Measurements from ENCODE around the gene DZIP1. TPM values are rescaled to one million over a fixed set of nuclear protein-coding genes. Genes with fewer than 3 reads are reported as not detected.

DZIP1 gene
- total RNA-seq, 1 experiment from 2014 or later: 31.0 TPM

- Mint-ChIP-seq H3K9me3 (no peaks in the 10 kb centered on the region), H3K36me3 (peaks cover 56% of the 10 kb centered on the region), H3K27ac (no peak overlapping the region), H3K27me3 (ENCODE audit: low read depth) (no peaks in the 10 kb centered on the region), H3K4me1 (peaks cover 6% of the 10 kb centered on the region), H3K4me3 (no peak overlapping the region)
- no peak for TF ChIP-seq NFYB (CRISPR knock-in tag; conservative IDR thresholded peaks at IDR 0.05; ENCODE audit: low read depth)
- no peak for TF ChIP-seq TEAD4 (CRISPR knock-in tag; IDR thresholded peaks at IDR 0.05)
- TF ChIP-seq PRRX2 (CRISPR knock-in tag; IDR thresholded peaks at IDR 0.05): no peak
- TF ChIP-seq FOXJ3 (CRISPR knock-in tag; IDR thresholded peaks at IDR 0.05; ENCODE audit: borderline replicate concordance): no peak
- no peak for TF ChIP-seq MYBL2 (CRISPR knock-in tag; IDR thresholded peaks at IDR 0.05)
- no peak for TF ChIP-seq MXD4 (CRISPR knock-in tag; IDR thresholded peaks at IDR 0.05; ENCODE audit: borderline replicate concordance)
- TF ChIP-seq STAT6 (CRISPR knock-in tag; conservative IDR thresholded peaks at IDR 0.05; ENCODE audit: low read depth): no peak
- TF ChIP-seq FOXP4 (CRISPR knock-in tag; IDR thresholded peaks at IDR 0.05): no peak
- no peak for TF ChIP-seq ZNF138 (CRISPR knock-in tag; conservative IDR thresholded peaks at IDR 0.05)
- POLR2A ChIA-PET: no interaction called here
- CTCF ChIA-PET: no interaction called here
- ATAC-seq (no peak), DNase-seq (ENCODE audit: low spot score) (no peak)
Measured at GRCh38 chr13:95628488-95628887, 16.0 kb downstream of the DZIP1 start.

- Mint-ChIP-seq H3K4me1 (peaks cover 6% of the 10 kb centered on the region), H3K27me3 (ENCODE audit: low read depth) (no peaks in the 10 kb centered on the region), H3K27ac (no peak overlapping the region), H3K9me3 (no peaks in the 10 kb centered on the region), H3K36me3 (peaks cover 52% of the 10 kb centered on the region), H3K4me3 (no peak overlapping the region)
- POLR2A ChIA-PET: interaction anchor here (0.7 kb wide), 1 partner anchor 156 kb away, joined by 3 read pairs; no protein-coding TSS in a partner anchor
- TF ChIP-seq E2F4 (CRISPR knock-in tag; IDR thresholded peaks at IDR 0.05; ENCODE audit: borderline replicate concordance, low read depth) (no peak), ATF2 (CRISPR knock-in tag; IDR thresholded peaks at IDR 0.05; ENCODE audit: borderline replicate concordance, low read depth) (no peak), FOXJ3 (CRISPR knock-in tag; IDR thresholded peaks at IDR 0.05; ENCODE audit: borderline replicate concordance) (no peak)
- CTCF ChIA-PET: interaction anchor here (5.0 kb wide), 1 partner anchor 207 kb away, joined by 100 read pairs; no protein-coding TSS in a partner anchor
- no peak for ATAC-seq
- no peak for DNase-seq (ENCODE audit: low spot score)
Measured at GRCh38 chr13:95627590-95627989, 16.9 kb downstream of the DZIP1 start.

- H3K36me3 Mint-ChIP-seq: peaks cover 53% of the 10 kb centered on the region
- no peak for TF ChIP-seq USF1 (CRISPR knock-in tag; IDR thresholded peaks at IDR 0.05)
- TF ChIP-seq RELA (CRISPR knock-in tag; IDR thresholded peaks at IDR 0.05; ENCODE audit: borderline replicate concordance): no peak
- no peak for TF ChIP-seq SP1 (CRISPR knock-in tag; conservative IDR thresholded peaks at IDR 0.05)
- TF ChIP-seq ZNF219 (CRISPR knock-in tag; IDR thresholded peaks at IDR 0.05; ENCODE audit: borderline replicate concordance): no peak
- no peak for TF ChIP-seq TEAD4 (CRISPR knock-in tag; IDR thresholded peaks at IDR 0.05)
- no peak for TF ChIP-seq ZBTB21 (CRISPR knock-in tag; IDR thresholded peaks at IDR 0.05; ENCODE audit: borderline replicate concordance)
- TF ChIP-seq MAX (CRISPR knock-in tag; IDR thresholded peaks at IDR 0.05): no peak
- TF ChIP-seq E2F4 (CRISPR knock-in tag; IDR thresholded peaks at IDR 0.05; ENCODE audit: borderline replicate concordance, low read depth): no peak
- no peak for TF ChIP-seq PREB (CRISPR knock-in tag; IDR thresholded peaks at IDR 0.05; ENCODE audit: borderline replicate concordance)
- no peak for TF ChIP-seq NR1H2 (CRISPR knock-in tag; IDR thresholded peaks at IDR 0.05)
- TF ChIP-seq ZNF121 (CRISPR knock-in tag; IDR thresholded peaks at IDR 0.05): no peak
Measured at GRCh38 chr13:95626768-95627167, 17.7 kb downstream of the DZIP1 start.

More at GRCh38 chr13:95626768-95627167, 17.7 kb downstream of the DZIP1 start:
- H3K27me3 Mint-ChIP-seq (ENCODE audit: low read depth): no peaks in the 10 kb centered on the region
- H3K4me1 Mint-ChIP-seq: peaks cover 6% of the 10 kb centered on the region
- CTCF ChIA-PET: interaction anchor here (5.0 kb wide), 1 partner anchor 207 kb away, joined by 100 read pairs; no protein-coding TSS in a partner anchor
- H3K27ac Mint-ChIP-seq: no peak overlapping the region
- no peak for ATAC-seq
- POLR2A ChIA-PET: no interaction called here
- DNase-seq (ENCODE audit: low spot score): no peak
- H3K4me3 Mint-ChIP-seq: no peak overlapping the region
- H3K9me3 Mint-ChIP-seq: no peaks in the 10 kb centered on the region
